ENCODE data around the gene LSM11.

The LSM11 gene

DNA sequence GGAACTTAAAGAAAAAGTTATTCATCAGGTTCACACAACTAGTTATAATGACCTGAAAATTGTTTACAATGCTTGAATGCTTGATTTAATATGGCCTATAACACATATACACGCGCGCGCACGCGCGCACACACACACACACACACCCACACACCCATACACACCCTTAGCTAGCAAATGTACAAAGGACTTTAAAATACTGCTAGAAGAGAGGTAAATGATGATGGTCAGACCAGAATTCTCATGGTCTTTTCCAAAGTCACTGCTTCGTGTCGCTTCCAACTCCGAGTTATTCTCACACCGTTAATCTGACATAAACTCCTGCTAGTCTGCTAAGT, 5.9 kb downstream of the LSM11 start:
- TF ChIP-seq FOXP2 (optimal IDR thresholded peaks at IDR 0.05; ENCODE audit: borderline replicate concordance, extremely low read depth, extremely low read length, insufficient read depth) = no peak
- TF ChIP-seq SIN3A (IDR thresholded peaks at IDR 0.05; ENCODE audit: borderline replicate concordance, insufficient read depth, low read length) = no peak
- no peak for TF ChIP-seq POLR2AphosphoS5 (IDR thresholded peaks at IDR 0.05; ENCODE audit: low read depth, low read length)
- TF ChIP-seq REST (IDR thresholded peaks at IDR 0.05; ENCODE audit: insufficient read depth in 1 of 2, low read depth in 2 of 2, low read length in 2 of 2) = no peak
- no peak for TF ChIP-seq TAF1 (IDR thresholded peaks at IDR 0.05; ENCODE audit: borderline replicate concordance, insufficient read depth, low read length)

GRCh38 chr5:157750320-157750719, 6.8 kb downstream of the LSM11 start:
- no peak for TF ChIP-seq SIN3A (IDR thresholded peaks at IDR 0.05; ENCODE audit: borderline replicate concordance, insufficient read depth, low read length)
- TF ChIP-seq REST (IDR thresholded peaks at IDR 0.05; ENCODE audit: insufficient read depth in 1 of 2, low read depth in 2 of 2, low read length in 2 of 2) = no peak
- no peak for TF ChIP-seq TAF1 (IDR thresholded peaks at IDR 0.05; ENCODE audit: borderline replicate concordance, insufficient read depth, low read length)
- no peak for TF ChIP-seq POLR2AphosphoS5 (IDR thresholded peaks at IDR 0.05; ENCODE audit: low read depth, low read length)
- TF ChIP-seq FOXP2 (optimal IDR thresholded peaks at IDR 0.05; ENCODE audit: borderline replicate concordance, extremely low read depth, extremely low read length, insufficient read depth) = no peak

DNA sequence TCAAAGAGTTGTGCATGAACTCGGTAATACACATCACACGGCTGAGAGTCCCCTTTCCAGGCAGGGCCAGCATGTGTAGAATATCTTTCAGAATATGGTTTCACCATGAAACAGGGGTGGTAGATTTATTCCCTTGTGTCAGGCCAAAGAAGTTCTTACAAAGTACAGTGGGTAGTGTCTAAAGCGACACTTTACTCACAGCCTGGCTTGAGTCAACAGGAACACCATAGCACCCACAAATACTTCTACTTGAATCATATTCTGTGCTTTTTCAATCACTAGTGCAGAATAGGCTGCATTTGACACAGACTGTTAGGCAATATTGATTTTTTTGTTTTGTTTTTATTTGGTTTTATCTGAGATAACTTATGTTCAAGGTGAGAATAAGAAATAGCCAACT, 12.6 kb downstream of the LSM11 start:
- TF ChIP-seq FOXP2 (optimal IDR thresholded peaks at IDR 0.05; ENCODE audit: borderline replicate concordance, extremely low read depth, extremely low read length, insufficient read depth) (no peak), REST (IDR thresholded peaks at IDR 0.05; ENCODE audit: insufficient read depth in 1 of 2, low read depth in 2 of 2, low read length in 2 of 2) (no peak), TAF1 (IDR thresholded peaks at IDR 0.05; ENCODE audit: borderline replicate concordance, insufficient read depth, low read length) (no peak), SIN3A (IDR thresholded peaks at IDR 0.05; ENCODE audit: borderline replicate concordance, insufficient read depth, low read length) (no peak), POLR2AphosphoS5 (IDR thresholded peaks at IDR 0.05; ENCODE audit: low read depth, low read length) (no peak)

GRCh38 chr5:157758706-157759105, 15.2 kb downstream of the LSM11 start:
- TF ChIP-seq REST (IDR thresholded peaks at IDR 0.05; ENCODE audit: insufficient read depth in 1 of 2, low read depth in 2 of 2, low read length in 2 of 2) (no peak), POLR2AphosphoS5 (IDR thresholded peaks at IDR 0.05; ENCODE audit: low read depth, low read length) (no peak), SIN3A (IDR thresholded peaks at IDR 0.05; ENCODE audit: borderline replicate concordance, insufficient read depth, low read length) (no peak), FOXP2 (optimal IDR thresholded peaks at IDR 0.05; ENCODE audit: borderline replicate concordance, extremely low read depth, extremely low read length, insufficient read depth) (no peak), TAF1 (IDR thresholded peaks at IDR 0.05; ENCODE audit: borderline replicate concordance, insufficient read depth, low read length) (no peak)

Measured in PFSK-1 (cell line).